Activated CD4-positive, alpha-beta memory T cell treated with anti-CD3 and anti-CD28 coated beads for 36 hours (primary cell): Measurements from ENCODE around the gene WFDC5. TPM values are rescaled to one million over a fixed set of nuclear protein-coding genes. Genes with fewer than 3 reads are reported as not detected.
"Not testable (repeated sequence)": the region's sequence is repeated elsewhere in the genome, so short reads cannot be mapped to it uniquely, and the experiment has no call there.

Experiments used
- CTCF ChIA-PET: fragments of 350-600 bp; sonication (Branson Sonifier 250); formaldehyde crosslinking; loops from one replicate; lab custom pipeline; 2021; ENCODE audit warnings: antibody characterized with exemption, inconsistent platforms; lab: Charles Lee
- POLR2A ChIA-PET: fragments of 350-600 bp; sonication (Branson Sonifier 250); formaldehyde crosslinking; loops from one replicate; lab custom pipeline; 2021; ENCODE audit warnings: antibody characterized with exemption; lab: Charles Lee
- DNase-seq: peaks from one replicate; pipeline ENCODE4 v3.0.0-alpha.2; 2020
- H3K27ac Mint-ChIP-seq: one replicate; pipeline ENCODE4 v1.8.0; 2021; ENCODE audit warnings: mixed read lengths
- H3K27me3 Mint-ChIP-seq: one replicate; pipeline ENCODE4 v1.8.0; 2021; ENCODE audit warnings: mixed read lengths
- H3K36me3 Mint-ChIP-seq: one replicate; pipeline ENCODE4 v1.8.0; 2021; ENCODE audit warnings: mixed read lengths
- H3K4me1 Mint-ChIP-seq: one replicate; pipeline ENCODE4 v1.8.0; 2021; ENCODE audit warnings: low read depth, mixed read lengths
- H3K4me3 Mint-ChIP-seq: one replicate; pipeline ENCODE4 v1.8.0; 2021; ENCODE audit warnings: mild to moderate bottlenecking, mixed read lengths
- H3K9me3 Mint-ChIP-seq: one replicate; pipeline ENCODE4 v1.8.0; 2021; ENCODE audit warnings: mixed read lengths
- intact Hi-C: fragments of 100-400 bp; cut with micrococcal nuclease; formaldehyde crosslinking; loops from one replicate; pipeline ENCODE4 v1.15.1; 2023
- total RNA-seq, 2 experiments: library from RNA; stranded (reverse); gene quantifications; one replicate each; pipeline ENCODE4 v1.2.3, GENCODE V29; 2021

Gene WFDC5
- total RNA-seq, 2 experiments from 2014 or later: not detected

DNA sequence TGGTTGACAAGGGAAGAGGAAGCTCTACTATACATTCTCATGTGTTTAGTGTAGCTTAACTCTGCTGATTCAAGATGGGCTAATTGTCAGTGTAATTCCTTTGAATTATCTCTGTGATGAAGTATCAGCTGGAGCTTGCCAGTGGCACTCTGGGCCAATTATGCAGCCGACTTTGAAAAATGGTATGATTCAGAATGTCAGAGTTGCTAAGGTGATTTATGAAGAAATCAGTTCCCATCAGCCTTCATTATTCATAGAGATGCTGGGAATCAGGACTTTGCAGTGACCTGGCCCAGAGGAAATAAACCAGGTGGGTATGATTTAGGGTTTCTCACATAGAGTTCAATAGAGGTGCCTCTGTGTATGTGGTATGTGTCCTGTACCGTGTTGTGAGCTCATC, 47.4 kb downstream of the WFDC5 start:
- no peaks in the 10 kb centered on the region for H3K27me3 Mint-ChIP-seq
- intact Hi-C loops: no loop called here
- ChIA-PET CTCF (interaction anchor here (1.0 to 2.1 kb wide), 4 partner anchors 23 to 226 kb away, joined by 4 to 13 read pairs (median 6); no protein-coding TSS in a partner anchor), POLR2A (no interaction called here)
- H3K4me3 Mint-ChIP-seq: no peak overlapping the region
- no peak for DNase-seq
- peak overlapping the region; percentile 16 for H3K27ac Mint-ChIP-seq
- no peaks in the 10 kb centered on the region for H3K9me3 Mint-ChIP-seq
- H3K36me3 Mint-ChIP-seq: peaks cover 41% of the 10 kb centered on the region
- H3K4me1 Mint-ChIP-seq: peaks cover 76% of the 10 kb centered on the region

DNA sequence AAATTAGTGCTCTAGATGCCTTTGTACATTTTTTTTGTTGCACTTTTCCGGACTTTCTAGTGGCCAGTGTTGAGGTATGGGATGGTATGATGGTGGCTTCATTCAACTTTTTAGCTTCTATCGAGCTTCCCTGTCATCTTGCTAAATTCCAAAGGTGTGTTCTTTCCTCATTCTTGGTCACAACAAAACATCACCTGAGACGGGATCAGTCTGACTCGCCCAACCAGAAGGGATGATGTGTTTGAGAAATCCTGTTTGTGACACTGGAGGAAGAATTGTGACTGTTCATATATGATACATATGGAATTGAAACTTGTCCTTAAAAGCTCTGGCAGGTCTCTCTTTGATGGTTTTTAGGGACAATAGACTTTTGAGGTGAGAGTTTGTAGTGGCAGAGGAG, 47.9 kb downstream of the WFDC5 start:
- H3K36me3 Mint-ChIP-seq: peaks cover 44% of the 10 kb centered on the region
- ChIA-PET CTCF (interaction anchor here (1.0 to 2.1 kb wide), 4 partner anchors 23 to 227 kb away, joined by 4 to 13 read pairs (median 6); no protein-coding TSS in a partner anchor), POLR2A (no interaction called here)
- no peaks in the 10 kb centered on the region for H3K27me3 Mint-ChIP-seq
- no peak overlapping the region for H3K4me3 Mint-ChIP-seq
- peak overlapping the region; percentile 16 for H3K27ac Mint-ChIP-seq
- DNase-seq: no peak
- H3K9me3 Mint-ChIP-seq: no peaks in the 10 kb centered on the region
- intact Hi-C loops: no loop called here
- peaks cover 77% of the 10 kb centered on the region for H3K4me1 Mint-ChIP-seq

DNA sequence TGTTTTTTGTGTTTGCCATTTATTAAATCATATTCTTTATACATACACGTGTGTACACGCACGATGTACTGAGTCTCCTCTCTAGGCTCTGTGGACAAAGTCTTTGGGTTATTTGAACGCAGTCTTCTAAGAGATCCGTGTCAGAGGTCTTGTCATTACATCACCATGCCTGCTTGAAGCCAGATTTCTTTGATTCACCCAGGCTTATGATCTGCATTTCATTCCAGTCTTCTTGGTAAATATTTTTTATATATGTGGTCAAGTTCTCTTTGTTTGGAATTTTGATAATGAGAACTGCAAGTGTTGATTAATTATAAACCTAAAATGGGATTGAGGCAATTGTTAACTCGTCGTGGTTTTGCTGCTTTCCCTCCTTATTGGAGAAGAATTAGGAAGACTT, 48.6 kb downstream of the WFDC5 start:
- peaks cover 44% of the 10 kb centered on the region for H3K36me3 Mint-ChIP-seq
- no peak overlapping the region for H3K27ac Mint-ChIP-seq
- ChIA-PET POLR2A (no interaction called here), CTCF (interaction anchor here (1.0 to 2.4 kb wide), 5 partner anchors 22 to 227 kb away, joined by 4 to 19 read pairs (median 7); no protein-coding TSS in a partner anchor)
- intact Hi-C loops: no loop called here
- no peaks in the 10 kb centered on the region for H3K9me3 Mint-ChIP-seq
- H3K4me3 Mint-ChIP-seq: no peak overlapping the region
- DNase-seq: no peak
- no peaks in the 10 kb centered on the region for H3K27me3 Mint-ChIP-seq
- peaks cover 80% of the 10 kb centered on the region for H3K4me1 Mint-ChIP-seq

DNA sequence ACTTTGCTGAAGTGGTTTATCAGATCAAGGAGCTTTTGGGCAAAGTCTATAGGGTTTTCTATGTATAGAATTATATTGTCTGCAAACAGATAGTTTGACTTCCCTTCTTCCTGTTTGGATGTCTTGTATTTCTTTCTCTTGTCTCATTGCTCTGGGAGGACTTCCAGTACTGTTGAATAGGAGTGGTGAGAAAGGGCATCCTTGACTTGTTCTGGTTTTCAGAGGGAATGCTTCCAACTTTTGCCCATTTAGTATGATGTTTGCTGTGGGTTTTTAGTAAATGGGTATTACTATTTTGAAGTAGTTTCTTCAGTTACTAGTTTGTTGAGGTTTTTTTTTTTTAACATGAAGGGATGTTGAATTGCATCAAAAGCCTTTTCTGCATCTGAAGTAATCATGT, 50.2 kb downstream of the WFDC5 start:
- Mint-ChIP-seq H3K36me3 (peaks cover 45% of the 10 kb centered on the region), H3K27me3 (no peaks in the 10 kb centered on the region), H3K4me3 (no peak overlapping the region), H3K4me1 (peaks cover 80% of the 10 kb centered on the region), H3K27ac (peak overlapping the region; percentile 52), H3K9me3 (no peaks in the 10 kb centered on the region)
- DNase-seq: no peak
- intact Hi-C loops: no loop called here
- POLR2A ChIA-PET: interaction anchor here (1.0 kb wide), 1 partner anchor 12 kb away, joined by 3 read pairs; no protein-coding TSS in a partner anchor
- CTCF ChIA-PET: interaction anchor here (1.3 to 2.4 kb wide), 2 partner anchors 21 to 54 kb away, joined by 3 to 19 read pairs; no protein-coding TSS in a partner anchor

DNA sequence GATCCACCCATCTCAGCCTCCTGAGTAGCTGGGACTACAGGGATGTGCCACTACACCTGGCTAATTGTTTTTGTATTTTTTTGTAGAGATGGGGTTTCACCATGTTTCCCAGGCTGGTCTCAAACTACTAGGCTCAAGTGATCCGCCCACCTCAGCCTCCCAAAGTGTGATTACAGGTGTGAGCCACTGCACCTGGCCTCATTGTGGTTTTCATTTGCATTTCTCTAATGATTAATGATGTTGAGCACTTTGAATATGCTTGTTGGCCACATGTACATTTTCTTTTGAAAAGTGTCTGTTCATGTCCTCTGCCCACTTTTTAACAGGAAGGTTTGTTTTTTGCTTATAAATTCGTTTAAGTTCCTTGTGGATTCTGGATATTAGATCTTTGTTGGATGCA, 51.9 kb downstream of the WFDC5 start:
- H3K4me3 Mint-ChIP-seq, intact Hi-C loops, H3K27me3 Mint-ChIP-seq, H3K9me3 Mint-ChIP-seq, POLR2A ChIA-PET: not testable (repeated sequence)
- DNase-seq: peak; percentile 19
- Mint-ChIP-seq H3K36me3 (peaks cover 46% of the 10 kb centered on the region), H3K27ac (peak overlapping the region; percentile 35), H3K4me1 (peaks cover 80% of the 10 kb centered on the region)
- CTCF ChIA-PET: interaction anchor here (1.6 kb wide), 1 partner anchor 32 kb away, joined by 6 read pairs; no protein-coding TSS in a partner anchor

DNA sequence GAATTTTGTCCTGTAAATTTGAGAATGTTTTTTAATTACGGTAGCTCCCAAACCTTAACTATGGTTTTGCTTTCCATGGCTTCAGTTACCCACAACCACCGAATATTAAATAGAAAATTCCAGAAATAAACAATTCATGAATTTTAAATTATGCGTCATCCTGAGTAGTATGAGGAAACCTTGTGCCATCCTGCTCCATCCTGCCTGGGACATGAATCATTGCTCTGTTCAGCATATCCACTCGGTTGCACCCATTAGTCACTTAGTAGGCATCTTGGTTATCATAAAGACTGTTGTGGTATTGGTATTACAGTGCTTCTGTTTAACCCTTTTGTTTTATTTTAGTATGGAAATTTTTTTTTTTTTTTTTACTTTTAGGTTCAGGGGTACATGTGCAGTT, 53.7 kb downstream of the WFDC5 start:
- no peak overlapping the region for H3K27ac Mint-ChIP-seq
- H3K4me1 Mint-ChIP-seq: peaks cover 72% of the 10 kb centered on the region
- POLR2A ChIA-PET: no interaction called here
- intact Hi-C loops: loop anchor here (2.0 kb wide), 1 partner anchor 16 kb away; no protein-coding TSS in a partner anchor
- CTCF ChIA-PET: interaction anchor here (0.6 to 3.1 kb wide), 5 partner anchors 8 to 35 kb away, joined by 3 to 13 read pairs (median 3); no protein-coding TSS in a partner anchor
- H3K9me3 Mint-ChIP-seq: no peaks in the 10 kb centered on the region
- H3K36me3 Mint-ChIP-seq: peaks cover 39% of the 10 kb centered on the region
- no peaks in the 10 kb centered on the region for H3K27me3 Mint-ChIP-seq
- H3K4me3 Mint-ChIP-seq: no peak overlapping the region
- DNase-seq: peak; percentile 39

DNA sequence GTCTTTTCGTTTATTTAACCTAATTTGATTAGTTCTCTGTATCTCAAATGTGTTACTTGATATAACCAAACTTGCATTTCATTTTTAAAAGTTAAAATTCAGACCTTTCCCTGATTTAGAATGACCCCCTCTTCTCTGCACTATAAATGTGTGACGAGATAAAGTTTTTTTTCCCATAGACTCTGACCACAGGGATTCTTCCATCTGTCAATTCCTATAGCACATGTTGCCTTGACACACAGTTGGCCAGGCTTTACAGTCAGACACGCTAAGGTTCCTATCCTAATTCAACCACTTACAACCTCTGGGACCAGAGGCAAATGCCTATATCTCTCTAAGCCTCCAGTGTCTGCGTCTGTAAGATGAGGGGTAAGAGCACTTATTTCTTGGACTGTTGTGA, 54.7 kb downstream of the WFDC5 start:
- Mint-ChIP-seq H3K36me3 (peaks cover 42% of the 10 kb centered on the region), H3K9me3 (no peaks in the 10 kb centered on the region), H3K4me1 (peaks cover 72% of the 10 kb centered on the region), H3K4me3 (no peak overlapping the region), H3K27me3 (no peaks in the 10 kb centered on the region), H3K27ac (no peak overlapping the region)
- ChIA-PET POLR2A (no interaction called here), CTCF (interaction anchor here (0.9 to 3.1 kb wide), 5 partner anchors 9 to 17 kb away, joined by 3 to 13 read pairs (median 3); no protein-coding TSS in a partner anchor)
- intact Hi-C loops: loop anchor here (2.0 kb wide), 1 partner anchor 15 kb away; no protein-coding TSS in a partner anchor
- no peak for DNase-seq

Other genes starting within 250 kb of the WFDC5 start
- gene YWHAB, start 229.5 kb downstream of the WFDC5 start, total RNA-seq: 100 to 1,000 TPM; 280 to 284 TPM
- 10 to 100 TPM; 61.5 to 70.7 TPM for gene PABPC1L, start 205.1 kb downstream of the WFDC5 start, total RNA-seq
- gene TOMM34, start 154.8 kb downstream of the WFDC5 start, total RNA-seq: 10 to 100 TPM; 56.3 to 58.4 TPM
- gene STK4, start 148.7 kb downstream of the WFDC5 start, total RNA-seq: 100 to 1,000 TPM; 126 to 128 TPM
- gene KCNS1, start 14.0 kb downstream of the WFDC5 start, total RNA-seq: under 1 TPM; 0.34 to 0.45 TPM
- gene WFDC12, start 9.3 kb upstream of the WFDC5 start, total RNA-seq: not detected
- not detected for gene PI3, start 59.7 kb upstream of the WFDC5 start, total RNA-seq
- gene SEMG1, start 91.9 kb upstream of the WFDC5 start, total RNA-seq: not detected
- not detected for gene SEMG2, start 106.2 kb upstream of the WFDC5 start, total RNA-seq
- not detected for gene SLPI, start 139.4 kb upstream of the WFDC5 start, total RNA-seq
- not detected for gene RBPJL, start 191.7 kb upstream of the WFDC5 start, total RNA-seq
- gene MATN4, start 193.1 kb upstream of the WFDC5 start, total RNA-seq: under 1 TPM; 0.70 to 0.95 TPM
- 10 to 100 TPM; 67.8 to 69.8 TPM for gene SDC4, start 233.2 kb upstream of the WFDC5 start, total RNA-seq
- gene SYS1, start 248.0 kb upstream of the WFDC5 start, total RNA-seq: 10 to 100 TPM; 19.9 to 24.8 TPM